Measurements from ENCODE around the gene FHOD1. TPM values are rescaled to one million over a fixed set of nuclear protein-coding genes. Genes with fewer than 3 reads are reported as not detected.
A peak's percentile ranks its signal among the peaks of the same experiment; 100 is the strongest.

The FHOD1 gene
- total and polyA plus RNA-seq, 2 donors (not counting 1 experiment from before 2014, with no cell fraction given), result 7.1 to 32.7 TPM

DNA sequence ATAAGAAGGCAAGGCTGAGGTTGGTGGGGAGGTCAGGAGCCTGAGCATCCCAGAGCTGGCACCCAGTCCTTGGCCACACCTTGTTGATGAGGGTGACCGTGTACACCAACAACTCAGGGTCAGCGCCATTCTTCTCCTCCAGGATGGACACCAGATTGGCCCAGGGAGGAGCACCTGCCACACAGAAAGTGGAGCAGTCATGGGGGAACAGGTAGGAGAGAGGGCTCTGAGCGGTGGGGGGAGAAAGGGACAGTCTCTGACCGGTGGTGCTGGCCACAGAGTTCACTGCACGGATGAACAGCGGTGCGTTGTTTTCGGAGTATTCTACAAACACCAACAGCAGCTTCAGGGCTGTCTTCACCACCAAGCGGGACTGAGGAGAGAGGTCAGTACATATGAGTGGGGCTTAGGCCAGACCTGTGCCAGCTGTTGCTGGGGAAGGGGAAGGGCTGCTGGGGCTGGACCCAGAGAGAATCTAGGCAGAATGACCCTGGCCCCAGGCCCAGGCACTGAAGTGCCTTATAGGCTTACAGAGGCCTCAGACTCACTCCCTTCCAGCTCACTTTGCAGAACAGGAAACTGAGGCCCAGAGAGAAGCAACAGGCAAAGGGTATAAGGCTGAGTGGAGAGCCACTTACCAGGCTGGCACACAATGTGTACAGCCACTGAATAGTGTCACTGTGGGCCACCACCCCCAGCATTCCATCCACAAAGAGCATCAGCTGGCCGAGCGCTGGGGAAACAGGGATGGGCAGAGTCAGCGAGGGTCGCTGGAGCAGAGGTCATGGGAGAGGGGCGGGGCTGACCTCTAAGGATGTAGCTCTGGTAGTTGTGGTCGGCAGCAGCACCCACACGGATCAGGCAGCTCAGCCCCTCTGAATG lies 9.6 kb downstream of the FHOD1 start:
- Histone ChIP-seq H3K4me1 (ENCODE audit: control insufficient read depth, extremely low read depth, insufficient read depth, low read length) (peaks cover 26% of the 10 kb centered on the region), H3K4me2 (ENCODE audit: extremely low read depth, insufficient read depth, low read length) (no peak overlapping the region), H3K4me3 (replicated peaks in 1 of 4; ENCODE audit: control extremely low read depth in 1 of 4, insufficient read depth in 1 of 4, low read depth in 3 of 4, low read length in 4 of 4) (no peak overlapping the region), H3K36me3 (ENCODE audit: control insufficient read depth, insufficient read depth, low read length) (peaks cover 39% of the 10 kb centered on the region), H3K27me3 (ENCODE audit: control insufficient read depth, insufficient read depth, low read length) (no peaks in the 10 kb centered on the region), H3K9ac (ENCODE audit: insufficient read depth, low read length) (no peak overlapping the region), H3K27ac (ENCODE audit: insufficient read depth, low read length) (no peak overlapping the region), H3K9me3 (ENCODE audit: control insufficient read depth, insufficient read depth, low read depth, low read length) (no peaks in the 10 kb centered on the region), H4K20me1 (ENCODE audit: control insufficient read depth, extremely low read depth, insufficient read depth, low read length) (no peaks in the 10 kb centered on the region), H2AFZ (ENCODE audit: low read length) (no peak overlapping the region), H3K79me2 (ENCODE audit: control insufficient read depth, insufficient read depth, low read length) (peaks cover 24% of the 10 kb centered on the region)
- TF ChIP-seq CTCF (conservative IDR thresholded peaks at IDR 0.05 in 1 of 2, IDR thresholded peaks at IDR 0.05 in 1 of 2; ENCODE audit: low read depth in 1 of 2, low read length in 2 of 2) (no peak), EZH2 (IDR thresholded peaks at IDR 0.05; ENCODE audit: low read length, missing control alignments) (no peak)
- no peak for DNase-seq (ENCODE audit: low read depth in 2 of 2)

GRCh38 chr16:67236563-67237395 lies 10.5 kb downstream of the FHOD1 start:
- no peak overlapping the region for H3K4me2 ChIP-seq (ENCODE audit: extremely low read depth, insufficient read depth, low read length)
- no peak overlapping the region for H2AFZ ChIP-seq (ENCODE audit: low read length)
- H3K9ac ChIP-seq (ENCODE audit: insufficient read depth, low read length), result no peak overlapping the region
- peaks cover 44% of the 10 kb centered on the region for H3K36me3 ChIP-seq (ENCODE audit: control insufficient read depth, insufficient read depth, low read length)
- H3K9me3 ChIP-seq (ENCODE audit: control insufficient read depth, insufficient read depth, low read depth, low read length), result no peaks in the 10 kb centered on the region
- no peaks in the 10 kb centered on the region for H3K27me3 ChIP-seq (ENCODE audit: control insufficient read depth, insufficient read depth, low read length)
- no peak overlapping the region for H3K27ac ChIP-seq (ENCODE audit: insufficient read depth, low read length)
- no peak overlapping the region for H3K4me3 ChIP-seq (replicated peaks in 1 of 4; ENCODE audit: control extremely low read depth in 1 of 4, insufficient read depth in 1 of 4, low read depth in 3 of 4, low read length in 4 of 4)
- TF ChIP-seq CTCF (conservative IDR thresholded peaks at IDR 0.05 in 1 of 2, IDR thresholded peaks at IDR 0.05 in 1 of 2; ENCODE audit: low read depth in 1 of 2, low read length in 2 of 2) (no peak), EZH2 (IDR thresholded peaks at IDR 0.05; ENCODE audit: low read length, missing control alignments) (no peak)
- peak; percentile 38 to 52 for DNase-seq (ENCODE audit: low read depth in 2 of 2)
- H3K79me2 ChIP-seq (ENCODE audit: control insufficient read depth, insufficient read depth, low read length), result peaks cover 18% of the 10 kb centered on the region
- no peaks in the 10 kb centered on the region for H4K20me1 ChIP-seq (ENCODE audit: control insufficient read depth, extremely low read depth, insufficient read depth, low read length)
- peaks cover 19% of the 10 kb centered on the region for H3K4me1 ChIP-seq (ENCODE audit: control insufficient read depth, extremely low read depth, insufficient read depth, low read length)
